ENCODE measurements around the gene YWHAB.
"Not testable (repeated sequence)": the region's sequence is repeated elsewhere in the genome, so short reads cannot be mapped to it uniquely, and the experiment has no call there.

YWHAB gene

DNA sequence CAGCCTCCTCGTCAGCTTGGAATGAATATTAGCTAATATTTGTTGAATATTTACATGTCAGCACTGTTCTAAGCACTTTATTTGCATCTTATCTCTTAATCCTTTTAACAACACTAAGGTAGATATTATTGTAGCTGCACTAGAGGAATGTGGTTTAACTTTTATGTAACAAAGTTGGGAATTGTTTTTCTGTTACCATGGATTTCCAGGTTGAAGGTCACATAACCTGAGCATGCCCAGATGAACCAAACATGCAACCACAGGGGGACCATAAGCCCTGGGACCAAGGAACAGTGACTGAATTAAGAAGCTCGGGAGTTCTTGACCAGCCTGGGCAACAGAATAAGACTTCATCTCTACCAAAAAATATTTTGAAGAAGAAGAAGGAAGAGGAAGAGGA, 29.1 kb upstream of the YWHAB start:
- no peak overlapping the region for H3K4me3 Mint-ChIP-seq
- H3K4me1 Mint-ChIP-seq (ENCODE audit: low read depth in 2 of 2), result peaks cover 0 to 1% of the 10 kb centered on the region in 2 donors

DNA sequence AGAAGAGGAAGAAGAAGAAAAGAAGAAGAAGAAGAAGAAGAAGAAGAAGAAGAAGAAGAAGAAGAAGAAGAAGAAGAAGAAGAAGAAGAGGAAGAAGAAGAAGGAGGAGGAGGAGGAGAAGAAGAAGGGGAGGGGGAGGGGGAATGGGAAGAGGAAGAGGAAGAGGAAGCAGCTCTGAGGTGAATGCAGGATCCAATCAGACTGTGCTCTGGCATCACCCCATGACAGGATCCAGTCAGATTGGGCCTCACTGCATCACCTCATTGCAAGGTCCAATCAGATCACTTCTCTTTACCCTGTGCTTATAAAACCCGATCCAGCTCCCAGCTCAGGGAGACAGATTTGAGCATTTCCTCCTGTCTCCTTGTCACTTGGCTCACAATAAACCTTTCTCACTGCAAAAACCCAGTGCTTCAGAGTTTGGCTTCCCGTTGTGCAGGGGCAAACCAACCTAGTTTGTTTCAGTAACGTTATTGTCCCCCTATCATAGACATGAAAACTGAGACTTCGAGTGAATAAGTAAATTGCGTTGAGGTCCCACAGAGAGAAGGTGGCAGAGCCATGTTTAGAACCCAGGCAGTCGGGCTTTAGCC, 28.6 kb upstream of the YWHAB start:
- DNase-seq (no peak), ATAC-seq (replicated peaks) (no peak)
- Mint-ChIP-seq H3K27me3 (peaks cover 11 to 13% of the 10 kb centered on the region in 2 donors), H3K36me3 (ENCODE audit: insufficient read depth) (no peaks in the 10 kb centered on the region), H3K4me1 (ENCODE audit: low read depth in 2 of 2) (peaks cover 0 to 1% of the 10 kb centered on the region in 2 donors), H3K27ac (no peak overlapping the region), H3K4me3 (no peak overlapping the region), H3K9me3 (no peaks in the 10 kb centered on the region)

More for the DNA sequence above, 29.1 kb upstream of the YWHAB start:
- DNase-seq, result no peak
- no peak for ATAC-seq (replicated peaks)
- H3K36me3 Mint-ChIP-seq (ENCODE audit: insufficient read depth), result no peaks in the 10 kb centered on the region
- no peak overlapping the region for H3K27ac Mint-ChIP-seq
- peaks cover 11 to 13% of the 10 kb centered on the region in 2 donors for H3K27me3 Mint-ChIP-seq
- no peaks in the 10 kb centered on the region for H3K9me3 Mint-ChIP-seq

- no peak overlapping the region for H3K27ac Mint-ChIP-seq
- peaks cover 0 to 2% of the 10 kb centered on the region in 2 donors for H3K27me3 Mint-ChIP-seq
- no peak overlapping the region for H3K4me3 Mint-ChIP-seq
- H3K36me3 Mint-ChIP-seq (ENCODE audit: insufficient read depth), result no peaks in the 10 kb centered on the region
- ATAC-seq (replicated peaks), result no peak
- peaks cover 0 to 1% of the 10 kb centered on the region in 2 donors for H3K4me1 Mint-ChIP-seq (ENCODE audit: low read depth in 2 of 2)
- no peaks in the 10 kb centered on the region for H3K9me3 Mint-ChIP-seq
- DNase-seq, result no peak
These were observed 26.7 kb upstream of the YWHAB start for GRCh38 chr20:44858606-44859360.

GRCh38 chr20:44861531-44862006, 23.9 kb upstream of the YWHAB start:
- DNase-seq, result no peak

GRCh38 chr20:44862286-44862685, 23.2 kb upstream of the YWHAB start:
- Mint-ChIP-seq H3K27ac (no peak overlapping the region), H3K36me3 (ENCODE audit: insufficient read depth) (no peaks in the 10 kb centered on the region), H3K4me1 (ENCODE audit: low read depth in 2 of 2) (peaks cover 4% of the 10 kb centered on the region in 2 donors), H3K9me3 (no peaks in the 10 kb centered on the region), H3K4me3 (no peak overlapping the region), H3K27me3 (no peaks in the 10 kb centered on the region)
- no peak for ATAC-seq (replicated peaks)
- no peak for DNase-seq

More at GRCh38 chr20:44861531-44862006, 23.9 kb upstream of the YWHAB start:
- no peaks in the 10 kb centered on the region for H3K36me3 Mint-ChIP-seq (ENCODE audit: insufficient read depth)
- no peaks in the 10 kb centered on the region for H3K27me3 Mint-ChIP-seq
- H3K27ac Mint-ChIP-seq, result no peak overlapping the region
- H3K9me3 Mint-ChIP-seq, result no peaks in the 10 kb centered on the region
- no peak for ATAC-seq (replicated peaks)
- H3K4me1 Mint-ChIP-seq (ENCODE audit: low read depth in 2 of 2), result peaks cover 0 to 1% of the 10 kb centered on the region in 2 donors
- no peak overlapping the region for H3K4me3 Mint-ChIP-seq

DNA sequence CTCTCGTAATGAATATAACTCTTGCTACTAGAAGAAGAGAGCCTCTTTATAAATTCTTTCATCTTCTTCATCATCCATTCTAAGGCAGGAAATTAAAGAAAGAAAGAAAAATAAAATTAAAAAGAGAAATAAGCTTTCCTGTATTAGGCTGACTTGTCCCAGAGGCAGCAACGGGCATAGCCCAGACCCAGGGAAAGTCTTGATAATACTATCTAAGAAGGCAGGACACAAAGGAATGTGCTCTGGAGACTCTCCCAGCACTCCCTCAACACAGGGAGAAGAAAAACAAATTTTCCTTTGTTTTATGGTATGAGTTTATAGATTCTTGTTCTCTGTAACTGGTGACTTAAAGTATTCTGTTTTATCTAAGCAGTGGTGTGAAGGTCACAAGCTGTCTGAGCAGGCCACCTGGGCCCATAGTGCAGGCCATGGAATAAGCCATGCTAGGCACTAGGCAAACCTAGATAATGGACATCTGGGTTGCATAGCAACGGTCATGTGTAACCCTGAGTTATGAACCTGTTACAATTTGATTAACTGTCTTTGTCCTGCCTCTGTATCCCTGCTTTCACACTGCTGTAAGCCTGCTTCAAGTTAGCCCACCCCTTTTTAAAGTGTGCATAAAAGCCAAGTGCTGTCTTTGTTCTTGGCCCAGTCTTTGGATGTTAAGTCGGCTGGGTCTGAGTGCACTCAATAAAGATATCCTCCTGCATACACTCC, 22.0 kb upstream of the YWHAB start:
- H3K9me3 Mint-ChIP-seq; H3K4me3 Mint-ChIP-seq; H3K27ac Mint-ChIP-seq; H3K36me3 Mint-ChIP-seq (ENCODE audit: insufficient read depth); H3K27me3 Mint-ChIP-seq; ATAC-seq (replicated peaks); DNase-seq; H3K4me1 Mint-ChIP-seq (ENCODE audit: low read depth in 2 of 2): not testable (repeated sequence)

- not testable (repeated sequence) for H3K27ac Mint-ChIP-seq; H3K27me3 Mint-ChIP-seq; DNase-seq; H3K4me1 Mint-ChIP-seq (ENCODE audit: low read depth in 2 of 2); H3K36me3 Mint-ChIP-seq (ENCODE audit: insufficient read depth); H3K4me3 Mint-ChIP-seq; H3K9me3 Mint-ChIP-seq; ATAC-seq (replicated peaks)
These were observed 21.0 kb upstream of the YWHAB start for GRCh38 chr20:44864493-44864892.

DNA sequence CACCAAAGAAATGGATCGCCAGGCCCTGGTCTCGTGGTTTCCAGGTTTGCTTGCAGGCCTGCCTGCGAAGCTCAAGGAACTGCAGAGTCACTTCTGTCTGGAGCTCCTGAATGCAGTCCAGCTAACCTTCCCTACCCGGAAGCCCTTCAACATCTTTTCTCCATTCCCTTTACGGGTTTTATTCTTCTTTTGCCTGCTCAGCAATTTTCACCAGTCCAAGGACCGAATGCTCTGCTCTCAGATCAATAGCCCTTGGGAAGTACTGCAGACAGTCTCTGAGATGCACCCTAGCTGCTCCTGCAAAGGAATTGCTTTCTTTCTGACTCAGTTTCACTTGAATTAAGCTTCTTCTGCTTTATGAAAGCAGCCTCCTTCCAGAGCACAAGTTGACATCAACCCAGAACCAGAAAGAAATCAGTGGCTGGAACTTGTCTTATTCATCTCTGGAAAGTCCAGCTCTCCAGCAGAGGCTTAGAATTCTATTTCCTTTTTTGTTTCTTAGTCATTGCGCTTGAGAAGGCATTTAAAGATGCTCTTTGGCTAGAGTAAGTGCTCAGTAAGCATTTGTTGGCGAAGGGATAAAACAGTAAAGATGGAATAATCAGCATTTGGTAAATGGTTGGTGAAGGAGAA, 18.7 kb upstream of the YWHAB start:
- Mint-ChIP-seq H3K4me1 (ENCODE audit: low read depth in 2 of 2) (peaks cover 8 to 10% of the 10 kb centered on the region in 2 donors), H3K4me3 (peak overlapping the region; percentile 68 to 72), H3K9me3 (no peaks in the 10 kb centered on the region), H3K36me3 (ENCODE audit: insufficient read depth) (no peaks in the 10 kb centered on the region), H3K27ac (no peak overlapping the region), H3K27me3 (peaks cover 0 to 9% of the 10 kb centered on the region in 2 donors)
- ATAC-seq (replicated peaks) (no peak), DNase-seq (no peak)

- DNase-seq, result no peak
- no peaks in the 10 kb centered on the region for H3K36me3 Mint-ChIP-seq (ENCODE audit: insufficient read depth)
- no peak overlapping the region for H3K27ac Mint-ChIP-seq
- H3K4me1 Mint-ChIP-seq (ENCODE audit: low read depth in 2 of 2), result peaks cover 8 to 10% of the 10 kb centered on the region in 2 donors
- peaks cover 0 to 9% of the 10 kb centered on the region in 2 donors for H3K27me3 Mint-ChIP-seq
- no peak for ATAC-seq (replicated peaks)
- H3K4me3 Mint-ChIP-seq, result no peak overlapping the region
- H3K9me3 Mint-ChIP-seq, result no peaks in the 10 kb centered on the region
These were observed 16.0 kb upstream of the YWHAB start for GRCh38 chr20:44869471-44869870.

- DNase-seq; H3K4me3 Mint-ChIP-seq; ATAC-seq (replicated peaks); H3K27me3 Mint-ChIP-seq; H3K9me3 Mint-ChIP-seq: not testable (repeated sequence)
- Mint-ChIP-seq H3K36me3 (ENCODE audit: insufficient read depth) (peaks cover 16% of the 10 kb centered on the region), H3K4me1 (ENCODE audit: low read depth in 2 of 2) (peaks cover 8 to 30% of the 10 kb centered on the region in 2 donors), H3K27ac (peak overlapping the region in 1 of 2 donors; percentile 97)
These were observed 3.1 kb upstream of the YWHAB start for GRCh38 chr20:44882360-44882759.

GRCh38 chr20:44883214-44883902, 2.1 kb upstream of the YWHAB start:
- Mint-ChIP-seq H3K27ac (peak overlapping the region in 1 of 2 donors; percentile 97), H3K27me3 (no peaks in the 10 kb centered on the region), H3K36me3 (ENCODE audit: insufficient read depth) (peaks cover 17% of the 10 kb centered on the region), H3K4me1 (ENCODE audit: low read depth in 2 of 2) (peaks cover 12 to 38% of the 10 kb centered on the region in 2 donors), H3K9me3 (no peaks in the 10 kb centered on the region), H3K4me3 (peak overlapping the region; percentile 10 to 97)
- DNase-seq (no peak), ATAC-seq (replicated peaks) (no peak)

DNA sequence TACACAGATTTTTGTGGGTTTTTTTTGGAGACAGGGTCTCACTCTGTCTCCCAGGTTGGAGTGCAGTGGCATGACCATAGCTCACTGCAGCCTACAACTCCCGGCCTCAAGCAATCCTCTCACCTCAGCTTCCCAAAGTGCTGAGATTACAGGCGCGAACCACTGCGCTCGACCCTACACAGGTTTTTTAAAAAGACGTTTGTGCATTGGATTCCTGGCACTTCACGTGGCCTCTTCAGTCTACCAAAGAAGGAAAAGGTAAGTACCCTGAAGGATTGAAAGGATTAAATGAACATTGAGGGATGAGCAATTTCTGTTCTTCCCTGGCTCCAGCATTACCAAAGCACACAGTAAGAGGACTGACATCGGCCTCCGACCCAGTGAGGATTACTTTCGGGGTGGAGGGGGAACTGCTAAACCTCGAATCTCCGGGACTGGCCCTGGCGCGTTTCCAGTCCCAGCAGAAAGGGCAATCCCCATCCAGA, 556 bp upstream of the YWHAB start:
- ATAC-seq (replicated peaks), result no peak
- peak overlapping the region; percentile 97 to 98 for H3K4me3 Mint-ChIP-seq
- no peaks in the 10 kb centered on the region for H3K9me3 Mint-ChIP-seq
- no peaks in the 10 kb centered on the region for H3K27me3 Mint-ChIP-seq
- H3K27ac Mint-ChIP-seq, result peak overlapping the region; percentile 96 to 97
- peaks cover 25 to 53% of the 10 kb centered on the region in 2 donors for H3K4me1 Mint-ChIP-seq (ENCODE audit: low read depth in 2 of 2)
- DNase-seq, result peak in 1 of 3 experiments; percentile 7
- H3K36me3 Mint-ChIP-seq (ENCODE audit: insufficient read depth), result peaks cover 22% of the 10 kb centered on the region

Measured in effector memory CD8-positive, alpha-beta T cell (primary cell).